Parathyroid adenoma (tissue), 2 donors: ENCODE measurements around the gene THOC1.

Experiments used
- H2AFZ ChIP-seq: fragments of 300-600 bp; sonication (generic); one replicate; pipeline ENCODE4 v1.7.0; 2017; ENCODE audit warnings: antibody characterized with exemption, mild to moderate bottlenecking
- H3K27ac ChIP-seq: fragments of 300-600 bp; sonication (generic); one replicate; pipeline ENCODE4 v1.7.0; 2017
- H3K27me3 ChIP-seq: fragments of 300-600 bp; sonication (generic); one replicate; pipeline ENCODE4 v1.7.0; 2017; ENCODE audit warnings: low read length; ENCODE audit not compliant: control insufficient read depth, insufficient read depth
- H3K36me3 ChIP-seq: fragments of 300-600 bp; sonication (generic); one replicate; pipeline ENCODE4 v1.7.0; 2017; ENCODE audit warnings: low read length; ENCODE audit not compliant: control insufficient read depth, insufficient read depth
- H3K4me1 ChIP-seq: fragments of 300-600 bp; sonication (generic); one replicate; pipeline ENCODE4 v1.7.0; 2017; ENCODE audit warnings: control low read depth
- H3K4me2 ChIP-seq: fragments of 300-600 bp; sonication (generic); one replicate; pipeline ENCODE4 v1.7.0; 2017; ENCODE audit warnings: low read length
- H3K4me3 ChIP-seq: fragments of 300-600 bp; sonication (generic); one replicate; pipeline ENCODE4 v1.7.0; 2017; ENCODE audit warnings: low read depth, low read length
- H3K79me2 ChIP-seq: fragments of 300-600 bp; sonication (generic); one replicate; pipeline ENCODE4 v1.7.0; 2017; ENCODE audit warnings: control low read depth
- H3K9ac ChIP-seq: fragments of 300-600 bp; sonication (generic); one replicate; pipeline ENCODE4 v1.7.0; 2017; ENCODE audit warnings: mild to moderate bottlenecking
- H3K9me3 ChIP-seq: fragments of 300-600 bp; sonication (generic); one replicate; pipeline ENCODE4 v1.7.0; 2017; ENCODE audit warnings: low read length; ENCODE audit not compliant: control insufficient read depth
- TF ChIP-seq, protein P1 (sequence below): fragments of 300-600 bp; sonication (generic); IDR thresholded peaks from one replicate; pipeline ENCODE4 v1.7.0; 2017; ENCODE audit warnings: antibody characterized with exemption, mild to moderate bottlenecking
- donor health status: primary hyperparathyroidism.

The THOC1 gene

DNA sequence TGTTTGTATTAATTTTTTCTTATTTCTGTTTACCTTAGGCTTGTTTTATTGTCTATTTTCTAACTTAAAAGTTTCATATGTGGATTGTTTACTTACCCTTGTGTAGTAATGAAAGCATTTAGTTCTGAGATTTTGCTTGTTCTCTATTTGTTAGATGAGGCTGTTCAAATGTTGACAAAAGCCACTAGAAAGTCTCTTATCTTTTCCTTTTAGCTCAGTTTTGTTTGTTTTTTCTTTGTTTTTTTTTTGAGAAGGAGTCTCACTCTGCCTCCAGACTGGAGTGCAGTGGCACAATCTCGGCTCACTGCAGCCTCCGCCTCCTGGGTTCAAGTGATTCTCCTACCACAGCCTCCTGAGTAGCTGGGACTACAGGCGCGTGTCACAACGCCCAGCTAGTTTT, 78.6 kb downstream of the THOC1 start:
- Histone ChIP-seq H3K27me3 (no peaks in the 10 kb centered on the region), H3K9me3 (no peaks in the 10 kb centered on the region), H3K4me1 (peaks cover 11% of the 10 kb centered on the region), H3K4me3 (no peak overlapping the region), H2AFZ (no peak overlapping the region), H3K36me3 (no peaks in the 10 kb centered on the region), H3K27ac (no peak overlapping the region), H3K4me2 (no peak overlapping the region), H3K9ac (no peak overlapping the region), H3K79me2 (peaks cover 41% of the 10 kb centered on the region)
- TF ChIP-seq, protein P1, sequence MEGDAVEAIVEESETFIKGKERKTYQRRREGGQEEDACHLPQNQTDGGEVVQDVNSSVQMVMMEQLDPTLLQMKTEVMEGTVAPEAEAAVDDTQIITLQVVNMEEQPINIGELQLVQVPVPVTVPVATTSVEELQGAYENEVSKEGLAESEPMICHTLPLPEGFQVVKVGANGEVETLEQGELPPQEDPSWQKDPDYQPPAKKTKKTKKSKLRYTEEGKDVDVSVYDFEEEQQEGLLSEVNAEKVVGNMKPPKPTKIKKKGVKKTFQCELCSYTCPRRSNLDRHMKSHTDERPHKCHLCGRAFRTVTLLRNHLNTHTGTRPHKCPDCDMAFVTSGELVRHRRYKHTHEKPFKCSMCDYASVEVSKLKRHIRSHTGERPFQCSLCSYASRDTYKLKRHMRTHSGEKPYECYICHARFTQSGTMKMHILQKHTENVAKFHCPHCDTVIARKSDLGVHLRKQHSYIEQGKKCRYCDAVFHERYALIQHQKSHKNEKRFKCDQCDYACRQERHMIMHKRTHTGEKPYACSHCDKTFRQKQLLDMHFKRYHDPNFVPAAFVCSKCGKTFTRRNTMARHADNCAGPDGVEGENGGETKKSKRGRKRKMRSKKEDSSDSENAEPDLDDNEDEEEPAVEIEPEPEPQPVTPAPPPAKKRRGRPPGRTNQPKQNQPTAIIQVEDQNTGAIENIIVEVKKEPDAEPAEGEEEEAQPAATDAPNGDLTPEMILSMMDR: no peak

DNA sequence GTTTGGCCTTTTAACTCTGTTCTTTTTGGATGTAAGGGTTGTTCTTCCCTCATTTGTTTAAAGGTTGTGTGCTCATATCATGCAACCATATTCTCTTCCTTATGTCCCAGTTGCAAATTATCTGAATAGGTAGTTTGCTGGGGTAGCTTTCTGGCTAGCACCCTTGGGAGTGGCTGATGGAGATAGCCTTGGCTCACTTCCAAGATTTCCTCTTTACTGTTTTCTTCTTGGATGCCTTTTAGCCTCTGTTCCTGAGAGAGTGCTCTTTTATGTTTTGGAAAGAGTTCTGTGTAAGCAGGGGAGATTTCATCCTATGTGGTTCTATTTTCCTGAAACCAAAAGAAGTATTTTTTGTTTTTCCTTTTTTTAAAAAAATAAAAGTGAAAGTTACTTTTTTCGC, 84.1 kb downstream of the THOC1 start:
- Histone ChIP-seq H3K27me3 (no peaks in the 10 kb centered on the region), H3K4me1 (peaks cover 5% of the 10 kb centered on the region), H3K9ac (no peak overlapping the region), H3K36me3 (no peaks in the 10 kb centered on the region), H2AFZ (no peak overlapping the region), H3K4me2 (no peak overlapping the region), H3K9me3 (no peaks in the 10 kb centered on the region), H3K4me3 (no peak overlapping the region), H3K79me2 (peaks cover 19% of the 10 kb centered on the region), H3K27ac (no peak overlapping the region)
- TF ChIP-seq, protein P1: no peak

DNA sequence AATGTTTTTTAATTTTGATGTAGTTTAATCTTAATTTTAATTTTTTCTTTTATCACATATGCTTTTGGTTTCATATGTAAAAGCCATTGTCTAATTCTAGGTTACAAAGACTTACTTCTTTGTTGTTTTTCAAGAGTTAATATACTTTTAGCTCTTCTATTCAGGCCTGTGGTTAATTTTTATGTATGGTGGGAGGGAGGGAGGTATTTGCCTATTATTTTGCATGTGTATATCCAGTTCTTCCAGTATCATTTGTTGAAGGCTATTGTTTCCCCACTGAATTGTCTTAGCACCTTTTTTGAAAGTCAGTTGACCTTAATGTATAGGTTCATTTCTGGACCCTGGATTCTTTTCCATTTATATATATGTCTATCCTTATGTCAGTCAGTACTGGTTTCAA, 86.1 kb downstream of the THOC1 start:
- H3K9me3 ChIP-seq: no peaks in the 10 kb centered on the region
- H3K4me3 ChIP-seq: no peak overlapping the region
- no peaks in the 10 kb centered on the region for H3K36me3 ChIP-seq
- no peak overlapping the region for H3K27ac ChIP-seq
- no peaks in the 10 kb centered on the region for H3K27me3 ChIP-seq
- H2AFZ ChIP-seq: no peak overlapping the region
- H3K79me2 ChIP-seq: peaks cover 8% of the 10 kb centered on the region
- TF ChIP-seq, protein P1: no peak
- no peaks in the 10 kb centered on the region for H3K4me1 ChIP-seq
- no peak overlapping the region for H3K4me2 ChIP-seq
- H3K9ac ChIP-seq: no peak overlapping the region

DNA sequence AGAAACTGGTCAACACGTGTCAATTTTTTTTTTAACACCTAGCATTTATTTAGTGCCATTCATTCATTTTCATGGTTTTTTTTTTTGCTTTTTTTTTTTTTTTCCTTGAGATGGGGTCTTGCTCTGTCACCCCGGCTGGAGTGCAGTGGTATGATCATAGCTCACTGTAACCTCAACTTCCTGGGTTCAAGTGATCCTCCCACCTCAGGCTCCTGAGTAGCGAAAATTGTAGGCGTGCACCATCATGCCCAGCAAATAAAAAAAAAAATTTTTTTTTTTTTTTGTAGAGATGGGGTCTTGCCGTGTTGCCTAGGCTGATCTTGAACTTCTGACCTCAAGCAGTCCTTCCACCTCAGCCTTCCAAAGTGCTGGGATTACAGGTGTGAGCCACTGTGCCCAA, 88.3 kb downstream of the THOC1 start:
- H3K4me2 ChIP-seq: no peak overlapping the region
- peaks cover 2% of the 10 kb centered on the region for H3K79me2 ChIP-seq
- no peaks in the 10 kb centered on the region for H3K9me3 ChIP-seq
- TF ChIP-seq, protein P1: no peak
- H3K27ac ChIP-seq: no peak overlapping the region
- H3K9ac ChIP-seq: no peak overlapping the region
- H3K27me3 ChIP-seq: no peaks in the 10 kb centered on the region
- H3K36me3 ChIP-seq: no peaks in the 10 kb centered on the region
- H2AFZ ChIP-seq: no peak overlapping the region
- no peak overlapping the region for H3K4me3 ChIP-seq
- no peaks in the 10 kb centered on the region for H3K4me1 ChIP-seq

DNA sequence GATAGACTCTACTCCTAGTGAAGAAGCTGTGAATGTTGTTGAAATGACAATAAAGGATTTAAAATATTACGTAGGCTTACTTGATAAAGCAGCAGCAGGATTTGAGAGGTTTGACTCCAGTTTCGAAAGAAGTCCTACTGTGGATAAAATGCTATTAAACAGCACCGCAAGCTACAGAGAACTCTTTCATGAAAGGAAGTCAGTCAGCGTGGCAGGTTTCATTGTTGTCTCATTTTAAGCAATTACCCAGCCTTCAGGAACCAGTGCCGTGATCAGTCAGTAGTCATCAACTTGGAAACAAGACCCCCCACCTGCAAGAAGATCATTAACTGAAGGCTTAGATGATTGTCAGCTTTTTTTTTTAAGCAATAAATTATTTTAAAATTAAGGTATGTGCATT, 95.5 kb downstream of the THOC1 start:
- Histone ChIP-seq H3K36me3 (no peaks in the 10 kb centered on the region), H2AFZ (no peak overlapping the region), H3K79me2 (peaks cover 6% of the 10 kb centered on the region), H3K4me2 (no peak overlapping the region), H3K9me3 (no peaks in the 10 kb centered on the region), H3K9ac (no peak overlapping the region), H3K4me1 (no peaks in the 10 kb centered on the region), H3K4me3 (no peak overlapping the region), H3K27ac (no peak overlapping the region), H3K27me3 (no peaks in the 10 kb centered on the region)
- TF ChIP-seq, protein P1: no peak
